GM18502 (cell line): ENCODE data around the gene SLC13A4.

ENCODE experiments used
- ATAC-seq: cut with Tn5 transposase; IDR thresholded peaks from one replicate; pipeline ENCODE4 v1.9.1; 2021; ENCODE audit warnings: mild to moderate bottlenecking; ENCODE audit not compliant: unreplicated experiment, poor library complexity

SLC13A4 gene

GRCh38 chr7:135721198-135721820 lies 6.7 kb downstream of the SLC13A4 start:
- ATAC-seq, result no peak

- ATAC-seq, result no peak
These were observed 8.3 kb downstream of the SLC13A4 start for GRCh38 chr7:135719688-135720087.

DNA sequence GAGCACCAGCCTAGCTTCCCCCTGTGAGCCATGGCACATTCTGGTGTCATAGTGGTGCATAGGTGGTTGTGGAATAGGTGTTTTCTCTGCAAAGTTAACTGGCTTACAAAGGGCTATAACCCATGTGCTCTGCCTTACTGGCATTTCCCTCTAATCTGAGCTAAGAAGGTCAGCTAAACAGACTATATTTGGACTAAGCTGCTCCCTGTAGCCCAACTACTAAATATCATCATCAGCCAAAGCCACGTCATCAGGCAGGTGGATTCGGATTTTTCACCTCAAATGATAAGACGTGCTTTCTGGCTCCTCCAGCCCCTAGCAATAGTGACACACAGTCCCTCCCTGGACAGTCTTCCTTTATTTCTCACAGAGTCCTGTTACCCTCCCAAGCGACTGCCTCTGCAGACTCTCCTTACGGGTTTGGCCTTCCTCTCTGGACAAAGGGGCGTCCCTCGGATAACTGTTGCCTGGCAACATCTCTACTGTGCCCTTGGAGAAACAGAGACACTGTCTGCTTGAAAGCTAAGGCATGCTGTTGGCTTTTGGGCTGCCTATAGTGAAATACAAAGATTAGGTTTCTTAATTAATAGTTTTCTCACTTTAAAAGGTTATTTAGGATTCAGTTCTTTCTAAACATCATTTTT lies 9.1 kb downstream of the SLC13A4 start:
- no peak for ATAC-seq

- no peak for ATAC-seq
These were observed 9.8 kb downstream of the SLC13A4 start for GRCh38 chr7:135718219-135718618.

DNA sequence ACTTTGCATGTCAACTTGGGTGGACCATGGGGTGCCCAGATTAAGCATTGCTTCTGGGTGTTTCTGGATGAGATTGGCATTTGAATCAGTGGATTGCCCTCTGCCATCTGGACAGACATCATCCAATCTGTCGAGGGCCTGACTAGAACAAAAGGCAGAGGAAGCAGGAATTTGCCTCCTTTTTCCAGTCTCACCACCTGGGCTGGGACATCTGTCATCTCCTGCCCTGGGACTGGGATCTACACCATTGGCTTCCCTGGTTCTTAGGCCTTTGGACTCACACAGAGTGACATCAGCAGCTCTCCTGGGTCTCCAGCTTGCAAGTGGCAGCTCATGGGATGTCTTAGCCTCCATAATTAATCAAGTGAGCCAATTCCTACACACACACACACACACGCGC lies 10.3 kb downstream of the SLC13A4 start:
- no peak for ATAC-seq

GRCh38 chr7:135716677-135717238 lies 11.2 kb downstream of the SLC13A4 start:
- ATAC-seq, result no peak

DNA sequence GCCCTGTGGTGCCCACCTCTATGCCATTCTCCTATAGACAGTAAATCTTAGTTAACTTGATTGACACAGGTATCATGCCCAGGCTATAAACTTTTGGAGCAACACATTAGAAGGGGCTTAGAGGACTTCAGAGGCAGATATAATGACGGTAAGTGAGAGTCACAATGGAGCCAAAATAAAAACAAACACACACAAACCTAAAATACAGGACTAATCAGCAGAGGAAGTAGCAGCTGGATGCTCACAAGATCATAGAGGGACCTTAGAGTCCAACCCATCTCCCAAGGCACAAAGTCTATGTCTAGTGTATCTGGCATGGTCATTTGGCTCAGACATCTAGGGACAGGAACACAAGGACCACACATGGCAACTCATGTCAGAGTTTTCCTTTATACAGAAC lies 12.3 kb downstream of the SLC13A4 start:
- ATAC-seq, result no peak

DNA sequence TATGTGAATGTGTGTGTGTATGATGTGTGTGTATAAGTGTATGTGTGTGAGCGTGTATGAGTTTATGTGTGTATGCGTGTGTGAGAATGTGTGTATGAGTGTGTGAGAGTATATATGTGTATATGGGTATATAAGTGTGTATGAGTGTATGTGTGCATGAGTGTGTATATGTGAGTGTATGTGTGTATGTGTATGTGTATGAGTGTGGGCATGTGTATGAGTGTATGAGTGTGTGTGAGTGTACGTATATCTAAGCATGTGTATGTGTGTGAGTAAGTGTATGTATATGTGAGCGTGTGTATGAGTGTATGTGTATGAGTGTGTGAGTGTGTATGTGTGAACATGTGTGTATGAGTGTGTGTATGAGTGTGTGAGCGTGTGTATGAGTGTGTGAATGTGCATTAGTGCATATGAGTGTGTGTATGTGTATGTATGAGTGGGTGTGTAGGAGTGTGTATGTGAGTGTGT lies 12.9 kb downstream of the SLC13A4 start:
- no peak for ATAC-seq

DNA sequence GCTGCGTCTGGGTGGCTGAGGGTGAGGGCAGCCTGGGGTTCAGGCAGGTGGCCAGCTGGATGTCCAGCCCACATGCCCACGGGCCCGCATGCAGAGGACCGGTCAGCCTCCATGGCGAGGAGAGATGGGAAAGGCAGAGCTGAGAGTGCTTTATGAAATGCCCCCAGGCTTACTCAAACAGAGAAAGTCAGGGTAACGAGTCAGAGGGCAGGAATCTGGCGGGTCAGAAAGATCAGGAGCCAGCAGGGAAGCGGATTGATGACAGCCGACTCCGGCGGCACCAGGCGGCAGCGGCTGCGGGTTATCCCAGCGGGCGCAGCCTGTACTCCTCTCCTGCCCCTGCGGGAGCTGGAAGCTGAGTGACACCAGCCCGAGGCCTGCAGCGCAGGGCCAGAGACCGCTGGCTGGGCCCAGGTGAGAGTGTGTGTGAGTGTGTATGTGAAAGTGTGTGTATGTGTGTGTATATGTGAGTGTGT lies 13.4 kb downstream of the SLC13A4 start:
- no peak for ATAC-seq

GRCh38 chr7:135713836-135714470 lies 14.0 kb downstream of the SLC13A4 start:
- ATAC-seq, result no peak

DNA sequence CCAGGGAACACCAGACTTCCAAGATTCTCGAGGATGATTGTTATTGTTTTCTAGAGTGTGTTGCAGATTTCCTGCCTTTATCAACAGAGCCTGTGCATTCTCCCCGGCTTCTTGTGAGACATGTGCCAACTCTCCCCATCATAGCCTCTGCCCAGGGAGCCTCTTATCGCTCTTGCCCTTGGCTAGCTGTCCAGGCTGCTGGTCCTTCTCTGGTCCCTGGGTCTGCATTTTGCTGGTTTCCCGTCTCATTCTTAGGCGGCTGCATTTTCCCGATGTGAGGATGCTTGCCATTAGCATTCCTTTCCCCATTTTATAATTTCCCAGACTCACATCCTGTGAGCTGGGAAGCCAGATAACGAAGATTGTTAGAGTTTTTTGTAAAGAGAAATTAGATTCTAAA lies 15.2 kb downstream of the SLC13A4 start:
- ATAC-seq, result no peak

DNA sequence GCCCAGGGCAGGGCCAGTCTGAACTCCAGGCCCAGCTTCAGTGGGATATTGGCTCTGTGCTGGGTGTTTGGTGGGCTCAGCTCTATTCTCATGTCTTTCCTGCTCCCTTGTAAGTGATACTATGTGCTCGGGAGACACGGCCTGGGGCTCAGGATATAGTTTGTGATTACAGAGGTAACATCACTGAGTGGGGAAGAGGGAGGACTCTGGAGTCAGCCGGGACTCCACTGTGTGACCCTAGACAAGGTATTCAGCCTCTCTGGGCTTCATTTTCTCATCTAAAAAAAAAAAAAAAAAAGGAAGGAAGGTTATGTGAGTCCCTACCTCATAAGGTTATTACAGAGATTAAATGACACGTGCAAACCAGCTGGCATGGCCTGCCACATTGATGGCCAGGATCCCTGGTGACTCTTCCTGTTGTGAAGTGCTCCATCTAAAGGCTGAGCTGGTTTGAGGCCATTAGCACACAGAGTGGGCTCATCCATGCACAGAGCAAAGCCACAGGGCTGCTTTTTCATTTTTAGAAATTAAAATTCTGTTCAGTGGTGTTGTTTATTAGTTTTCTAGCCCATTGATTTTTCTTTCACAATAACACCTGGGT lies 15.7 kb downstream of the SLC13A4 start:
- no peak for ATAC-seq

DNA sequence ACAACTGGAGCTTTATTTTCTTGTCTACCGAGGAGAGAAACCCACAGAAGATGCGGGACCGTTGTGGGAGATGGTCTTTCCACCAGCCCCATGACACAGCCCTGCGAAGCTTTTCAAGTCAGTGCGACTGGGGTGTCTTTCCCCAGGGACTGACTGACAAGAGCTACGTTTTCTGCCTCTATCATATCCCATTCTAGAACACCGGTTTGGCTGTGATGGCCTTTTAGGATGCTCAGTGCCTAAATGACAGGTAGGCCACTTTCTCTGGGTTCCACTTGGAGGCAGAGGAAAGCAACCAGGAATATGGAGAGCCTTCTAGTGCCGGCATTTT lies 16.9 kb downstream of the SLC13A4 start:
- ATAC-seq, result peak; percentile 17

DNA sequence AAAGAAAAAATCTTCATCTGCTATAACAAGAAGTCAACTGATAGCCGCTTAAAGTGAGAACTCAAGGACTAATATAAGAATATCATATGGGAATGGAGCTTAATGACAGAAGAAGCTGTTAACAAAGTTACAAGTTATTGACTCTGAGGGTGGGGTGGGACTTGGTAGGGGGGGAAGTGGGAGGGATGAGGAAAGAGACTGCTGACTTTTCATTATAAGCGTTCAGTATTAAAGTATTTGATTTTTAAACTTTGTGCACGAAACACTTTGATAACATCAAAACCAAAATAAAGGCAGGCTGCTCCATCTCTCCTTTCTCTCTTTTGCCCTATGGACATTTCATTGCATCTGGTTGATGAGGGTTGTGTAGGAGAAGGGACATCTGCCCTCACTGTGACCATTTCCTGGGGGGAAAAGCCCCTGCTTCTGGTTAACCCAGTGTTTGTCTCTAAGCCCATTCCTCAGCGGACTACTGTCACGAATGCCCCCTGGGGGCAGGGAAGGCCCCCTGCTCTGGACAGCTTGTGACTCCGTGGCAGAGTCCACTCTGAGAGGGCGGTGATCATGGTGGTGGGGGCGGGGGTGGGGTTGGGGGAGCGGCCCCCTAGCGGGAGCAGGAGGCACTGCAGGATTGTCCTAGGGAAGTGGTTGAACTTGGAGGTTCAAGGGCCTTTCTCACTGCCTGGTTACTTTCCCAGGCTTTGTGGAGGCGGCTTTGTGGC lies 17.4 kb downstream of the SLC13A4 start:
- ATAC-seq, result peak; percentile 44

GRCh38 chr7:135709508-135709907 lies 18.5 kb downstream of the SLC13A4 start:
- ATAC-seq, result no peak

- no peak for ATAC-seq
These were observed 19.9 kb downstream of the SLC13A4 start for GRCh38 chr7:135708041-135708440.

- ATAC-seq, result no peak
These were observed 20.4 kb downstream of the SLC13A4 start for GRCh38 chr7:135707570-135707966.

DNA sequence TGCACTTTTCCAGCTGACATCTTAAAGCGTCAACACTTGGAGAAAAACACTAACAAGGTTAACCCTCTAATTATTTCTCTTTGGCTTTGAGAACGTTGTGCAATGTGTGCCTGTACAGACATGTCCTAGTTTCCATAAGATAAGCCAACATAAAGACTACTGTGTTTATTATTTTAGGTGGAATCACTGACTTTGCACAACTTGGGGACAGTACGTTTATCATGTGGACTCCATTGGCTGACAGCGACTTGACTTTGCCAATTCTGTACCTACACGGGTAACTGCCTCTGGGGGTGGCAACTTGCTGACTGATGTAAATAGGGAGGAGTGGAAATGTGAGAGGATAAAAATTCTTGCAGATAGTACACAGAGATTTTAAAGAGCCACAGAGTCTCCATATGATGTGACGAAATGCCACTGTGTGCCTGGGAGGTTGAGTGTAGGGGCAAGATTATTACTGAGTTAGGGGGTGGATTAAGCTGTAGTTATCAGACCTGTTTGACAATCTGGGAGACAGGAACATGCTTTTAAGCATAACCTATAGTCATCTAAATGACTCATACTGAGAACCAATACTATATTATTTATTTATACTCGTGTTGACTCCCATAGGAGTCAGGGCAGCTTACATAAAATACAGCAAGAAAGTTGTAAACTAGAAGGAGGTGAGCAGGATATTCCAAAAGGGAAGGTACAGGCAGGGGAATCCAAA lies 21.0 kb downstream of the SLC13A4 start:
- ATAC-seq, result no peak

GRCh38 chr7:135706038-135706742 lies 21.8 kb downstream of the SLC13A4 start:
- no peak for ATAC-seq
